GM21717 (cell line): ENCODE results near the gene IGFBP2.

ENCODE experiments used
- ATAC-seq: cut with Tn5 transposase; IDR thresholded peaks from one replicate; pipeline ENCODE4 v1.9.1; 2021; ENCODE audit warnings: mild to moderate bottlenecking, moderate library complexity; ENCODE audit not compliant: unreplicated experiment

Gene IGFBP2

DNA sequence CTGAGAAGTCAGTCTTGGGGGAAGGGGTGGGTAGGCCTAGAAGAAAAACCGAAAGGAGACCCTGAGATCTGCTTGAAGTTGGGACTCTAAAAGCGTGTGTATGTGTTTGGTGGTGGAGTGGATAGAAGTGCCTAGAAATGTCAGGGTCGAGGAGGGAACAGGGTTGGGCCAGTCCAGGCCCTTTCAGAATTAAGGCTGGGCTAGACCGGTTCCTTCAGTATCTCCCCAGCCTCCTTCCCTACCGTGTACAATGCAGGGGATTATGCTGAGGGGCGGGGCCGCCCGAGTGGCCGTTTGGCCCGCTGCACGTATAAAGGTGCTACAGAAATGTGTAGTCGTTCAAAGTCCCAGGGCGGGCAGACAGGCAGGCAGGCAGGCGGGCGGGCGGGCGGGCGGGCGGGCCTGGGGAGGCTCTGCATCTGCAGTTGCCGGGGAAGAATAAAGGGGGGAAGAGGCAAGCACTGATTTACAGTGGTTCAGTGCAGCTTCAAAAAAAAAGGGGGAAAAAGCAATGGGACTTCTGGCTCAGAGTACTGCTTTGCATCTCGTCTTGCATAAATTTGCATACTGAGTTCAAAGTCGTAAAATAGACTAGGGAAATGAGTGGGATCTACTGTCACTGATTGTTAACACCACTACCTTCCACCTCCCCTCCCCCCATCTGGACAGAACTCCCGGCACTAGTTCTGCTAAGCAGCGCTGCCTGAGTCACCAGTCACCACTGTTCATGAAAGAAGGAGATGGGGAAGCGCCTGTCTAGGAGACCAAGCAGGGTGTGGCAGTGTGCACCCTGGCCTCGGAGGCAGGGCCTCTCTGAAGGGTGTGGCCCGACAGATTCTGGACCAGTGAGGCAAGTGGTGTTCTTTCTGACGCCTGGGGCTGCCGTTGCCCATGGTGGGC, 3.6 kb downstream of the IGFBP2 start:
- ATAC-seq: no peak

DNA sequence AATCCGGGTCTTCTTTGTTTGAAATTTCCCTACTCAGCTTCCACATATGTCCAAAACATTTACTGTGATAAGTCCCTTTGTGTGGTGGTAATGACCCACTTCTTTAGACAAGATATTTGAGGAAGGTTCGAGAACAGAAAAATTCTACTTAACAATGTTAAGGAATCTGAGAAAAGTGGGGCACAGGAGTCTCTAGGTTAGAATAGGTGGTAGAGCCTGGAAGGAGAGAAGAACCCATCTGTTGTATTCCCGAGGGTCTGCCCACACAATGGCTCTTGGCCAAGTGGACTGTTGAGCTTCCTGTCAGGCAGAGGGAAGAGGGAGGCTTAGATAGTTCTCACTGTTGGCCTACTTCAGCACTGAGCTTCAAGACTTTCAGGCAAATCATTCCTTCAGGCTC, 4.3 kb downstream of the IGFBP2 start:
- ATAC-seq: no peak

DNA sequence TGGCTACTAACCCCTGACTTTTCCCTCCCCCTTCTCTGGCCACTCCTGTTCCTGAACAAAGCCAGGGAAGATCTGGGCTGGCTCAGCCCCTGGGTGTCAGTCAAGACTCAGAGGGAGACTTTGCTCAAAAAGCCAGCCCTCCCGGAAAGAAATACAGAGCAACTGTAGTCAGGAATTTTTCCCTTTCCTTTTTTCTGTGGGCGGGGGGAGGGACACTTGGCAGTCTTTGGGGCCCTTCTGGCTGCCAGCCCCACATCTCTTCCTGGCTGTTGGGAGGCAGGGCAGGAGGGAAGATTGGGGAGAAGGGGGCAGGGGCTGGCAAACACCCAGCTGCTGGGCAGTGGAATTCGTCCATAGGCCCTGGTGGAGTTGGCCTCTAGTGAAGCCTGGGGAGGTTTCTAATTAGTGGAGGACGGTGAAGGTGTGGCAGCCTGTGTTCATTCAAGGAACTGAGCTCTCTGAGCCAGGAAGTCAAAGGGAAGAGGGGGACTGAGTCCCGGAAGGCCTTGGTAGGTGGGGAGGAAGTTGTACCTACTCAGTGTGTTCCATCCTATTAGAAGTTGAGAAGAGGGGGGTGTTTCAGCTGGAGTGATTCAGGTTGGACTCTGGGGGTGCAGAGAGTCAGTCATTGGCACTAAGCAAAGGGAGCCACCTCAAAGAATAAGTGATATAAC, 10.9 kb downstream of the IGFBP2 start:
- no peak for ATAC-seq

DNA sequence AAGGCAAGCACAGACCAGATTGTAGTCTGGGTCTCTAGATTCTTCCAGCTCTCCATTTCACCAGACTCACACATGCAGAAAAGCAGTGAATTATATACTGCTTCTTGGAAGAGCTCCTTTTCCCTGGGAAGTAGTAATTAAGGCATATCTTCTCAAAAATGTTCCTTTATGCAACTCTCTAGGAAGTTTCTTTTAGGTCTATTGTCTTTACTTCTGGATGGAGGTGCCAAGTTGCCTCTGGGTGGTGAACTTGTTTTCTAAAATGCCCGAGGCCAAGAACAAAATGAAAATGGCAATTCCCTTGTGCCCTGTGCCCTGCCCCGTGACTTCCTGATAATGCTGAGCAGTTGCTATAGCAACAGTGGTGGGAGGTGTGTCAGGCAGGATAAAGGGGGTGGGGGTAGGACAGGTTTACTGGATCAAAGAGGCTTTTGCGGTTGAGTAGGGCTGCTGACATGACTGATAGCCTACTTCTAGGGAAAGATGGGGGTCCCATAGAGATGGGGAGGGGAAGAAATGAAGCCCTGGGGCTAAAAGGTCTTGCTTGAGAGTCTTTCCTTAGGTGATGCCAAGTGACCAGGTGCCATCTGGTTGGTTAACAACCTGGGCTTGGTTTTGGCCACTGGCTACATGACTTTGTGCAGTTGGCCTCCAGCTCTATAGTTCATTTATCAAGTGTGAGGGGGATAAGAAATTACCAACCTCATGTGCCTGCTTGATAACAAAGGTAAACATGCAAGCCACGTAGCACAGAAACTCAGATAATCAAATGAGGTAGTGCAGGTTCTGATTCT, 11.8 kb downstream of the IGFBP2 start:
- no peak for ATAC-seq

DNA sequence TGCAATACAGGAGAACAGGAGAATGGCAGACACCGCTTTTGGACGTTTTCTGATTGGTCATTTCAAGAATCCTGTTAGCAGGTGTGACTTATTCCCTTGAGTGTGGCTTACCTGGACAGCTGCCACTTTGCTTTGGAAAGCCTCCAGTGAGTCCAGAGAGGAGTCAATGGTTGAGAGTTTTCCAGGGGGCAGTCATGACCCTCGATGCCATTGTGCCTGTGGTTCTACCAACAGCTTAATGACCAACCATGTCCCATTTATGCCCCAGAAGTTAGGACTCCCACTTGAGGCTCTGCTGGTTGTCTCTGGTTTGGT, 12.4 kb downstream of the IGFBP2 start:
- ATAC-seq: no peak

DNA sequence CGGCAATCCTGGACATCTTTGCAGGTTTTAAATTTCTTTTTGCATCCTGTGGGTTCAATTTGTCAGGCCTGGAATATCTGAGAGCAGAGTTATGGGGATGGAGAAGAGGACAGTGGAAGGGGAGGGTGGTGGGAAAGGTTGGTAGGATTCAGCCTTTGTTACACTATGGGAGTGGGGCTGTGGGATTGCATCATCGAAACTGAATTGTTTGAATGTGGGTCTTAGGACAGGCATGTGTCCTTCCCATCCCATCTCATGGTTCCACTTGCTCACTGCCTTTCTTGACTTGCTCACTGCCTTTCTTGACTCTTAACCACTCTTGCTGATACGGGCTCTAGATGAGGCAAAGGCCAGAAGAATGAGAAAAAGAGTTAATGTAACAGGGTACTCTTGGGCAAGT, 12.9 kb downstream of the IGFBP2 start:
- ATAC-seq: no peak

DNA sequence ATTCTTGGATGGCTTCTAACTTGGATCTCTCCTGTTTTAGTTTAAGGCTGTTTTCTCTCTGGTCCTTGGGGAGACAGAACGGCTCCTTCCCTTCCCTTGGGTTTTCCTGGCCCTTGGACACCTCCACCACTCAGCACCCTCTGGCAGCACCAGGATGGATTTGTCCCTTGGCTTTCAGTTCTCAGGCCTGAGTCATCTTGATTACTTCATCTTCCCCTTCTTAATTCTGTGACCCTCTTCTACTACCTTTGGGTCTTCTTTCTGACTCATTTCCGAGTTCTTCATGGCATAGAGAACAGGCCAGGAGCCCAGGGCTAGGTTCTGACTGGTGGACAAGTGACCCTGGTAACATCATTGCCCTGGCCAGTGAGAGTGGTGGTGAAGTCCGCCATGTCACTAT, 14.9 kb downstream of the IGFBP2 start:
- no peak for ATAC-seq

DNA sequence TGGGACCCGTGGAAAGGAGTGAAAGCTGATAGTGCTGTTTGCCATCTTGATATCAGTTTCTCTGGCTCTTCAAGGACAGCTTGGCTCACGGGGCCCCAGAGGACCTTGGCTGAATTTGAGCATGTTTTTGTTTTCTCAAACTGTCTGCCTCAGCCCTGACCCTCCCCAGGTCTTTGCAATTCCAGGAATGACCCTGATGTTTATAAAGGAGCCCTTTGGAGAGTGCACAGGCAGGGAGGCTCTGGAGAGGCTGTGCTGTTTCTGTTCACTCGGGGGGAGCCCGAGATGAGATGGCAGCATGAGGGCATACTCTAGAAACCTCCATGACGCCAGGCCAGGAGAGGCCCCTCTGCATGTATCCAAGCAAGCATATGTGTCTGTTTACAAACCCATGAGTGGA, 16.4 kb downstream of the IGFBP2 start:
- ATAC-seq: no peak

DNA sequence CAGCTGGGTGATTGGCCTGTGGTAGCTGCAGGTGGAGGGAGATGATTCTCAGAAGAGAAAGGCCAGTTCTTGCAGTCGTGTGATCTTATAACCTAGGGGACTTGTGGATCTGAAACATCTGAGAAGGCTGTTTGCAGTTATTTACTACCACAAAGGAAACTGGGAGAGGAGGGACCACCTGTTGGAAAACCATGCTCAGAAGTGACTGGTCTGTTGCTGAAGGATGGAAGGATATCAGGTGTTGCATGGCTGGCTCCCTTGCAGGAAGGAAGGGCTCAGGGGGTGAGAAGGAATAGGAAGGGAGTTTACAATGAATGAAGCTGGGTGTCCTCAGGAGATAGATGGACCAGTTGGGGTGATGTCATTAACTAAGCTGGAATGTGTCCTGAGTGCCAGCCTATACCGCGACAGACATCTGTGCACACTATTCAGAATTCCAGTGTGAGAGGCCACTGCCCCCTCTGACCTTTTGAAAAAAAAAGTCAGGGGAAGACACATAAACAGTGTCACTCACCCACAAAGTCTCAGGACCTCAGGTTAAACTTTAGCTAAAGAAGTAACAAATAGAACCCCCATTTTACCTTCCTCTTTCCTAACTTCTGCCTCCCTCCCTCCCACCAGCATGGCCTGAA, 17.5 kb downstream of the IGFBP2 start:
- no peak for ATAC-seq

DNA sequence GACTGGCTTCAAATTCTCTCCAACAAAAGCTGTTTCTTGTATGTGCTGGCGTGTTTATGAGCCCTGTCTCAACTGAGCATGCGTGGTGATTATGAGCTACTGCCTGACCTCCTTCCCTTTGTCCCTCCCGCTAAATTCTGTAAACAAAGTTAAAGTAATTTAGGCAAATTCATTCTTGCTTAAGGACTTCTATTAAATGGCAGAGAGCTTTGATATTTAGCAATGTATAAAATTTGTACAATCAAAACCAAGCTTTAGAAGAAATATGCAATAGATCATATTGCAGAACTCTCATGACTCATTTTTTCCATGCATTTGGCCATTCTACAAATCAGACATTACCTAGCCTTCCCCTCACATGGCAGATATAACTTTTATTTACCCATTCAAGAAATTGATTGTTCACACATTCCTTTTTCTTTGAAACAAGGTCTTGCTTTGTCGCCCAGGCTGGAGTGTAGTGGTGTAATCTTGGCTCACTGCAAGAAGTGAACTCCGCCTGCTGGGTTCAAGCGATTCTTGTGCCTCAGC, 18.2 kb downstream of the IGFBP2 start:
- no peak for ATAC-seq

DNA sequence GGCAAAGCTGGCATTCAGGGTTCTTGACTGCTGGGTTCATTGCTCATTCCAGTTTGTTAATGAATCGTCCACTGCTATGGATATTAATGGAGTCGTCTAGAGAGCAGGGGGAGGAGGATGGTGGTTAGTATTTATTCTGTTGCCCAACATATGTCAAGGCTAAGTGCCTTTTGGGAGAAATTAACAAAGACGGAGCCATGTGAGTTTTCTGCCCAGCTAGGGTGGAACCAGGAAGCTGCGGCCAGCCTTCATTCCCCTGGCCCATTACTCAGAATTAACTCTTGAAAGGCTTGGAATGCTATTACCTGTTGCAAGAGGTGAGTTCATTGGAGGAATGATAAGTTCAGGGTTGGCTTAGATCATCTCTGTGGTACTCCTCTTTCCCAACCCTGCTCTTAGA, 19.3 kb downstream of the IGFBP2 start:
- ATAC-seq: no peak

DNA sequence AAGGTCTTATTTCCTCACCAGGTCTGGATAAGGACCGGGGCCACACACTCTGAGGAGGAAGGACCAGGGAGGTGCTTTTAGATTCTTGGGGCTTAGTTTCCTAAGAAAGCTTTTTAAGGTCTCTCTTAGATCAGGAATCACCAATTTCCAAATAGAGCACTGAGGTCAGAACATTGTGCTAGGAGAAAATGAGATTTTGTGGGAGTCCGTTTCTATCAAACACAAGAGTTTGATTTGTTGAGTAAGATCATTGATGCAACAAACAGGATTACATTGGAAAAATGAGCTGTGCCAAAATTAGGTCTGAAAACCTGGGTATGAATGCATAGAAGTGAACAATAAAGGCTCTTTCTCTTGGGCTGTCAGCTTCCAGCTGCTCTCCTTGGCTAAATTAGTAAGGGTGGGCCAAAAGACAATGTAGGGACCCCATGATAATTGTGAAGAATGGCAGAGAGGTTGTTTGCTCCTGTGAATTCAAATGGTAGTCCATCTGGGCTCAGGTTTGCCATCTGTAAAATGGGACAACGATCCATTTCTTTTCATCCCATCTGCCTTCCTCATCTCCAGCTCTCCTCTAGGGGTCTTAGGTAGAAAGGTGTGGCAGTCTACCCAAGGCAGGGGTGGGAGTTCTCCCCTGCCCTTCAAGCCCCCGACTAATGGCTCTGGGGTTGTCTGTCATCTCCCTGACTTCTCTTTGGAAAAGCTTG, 20.0 kb downstream of the IGFBP2 start:
- no peak for ATAC-seq

DNA sequence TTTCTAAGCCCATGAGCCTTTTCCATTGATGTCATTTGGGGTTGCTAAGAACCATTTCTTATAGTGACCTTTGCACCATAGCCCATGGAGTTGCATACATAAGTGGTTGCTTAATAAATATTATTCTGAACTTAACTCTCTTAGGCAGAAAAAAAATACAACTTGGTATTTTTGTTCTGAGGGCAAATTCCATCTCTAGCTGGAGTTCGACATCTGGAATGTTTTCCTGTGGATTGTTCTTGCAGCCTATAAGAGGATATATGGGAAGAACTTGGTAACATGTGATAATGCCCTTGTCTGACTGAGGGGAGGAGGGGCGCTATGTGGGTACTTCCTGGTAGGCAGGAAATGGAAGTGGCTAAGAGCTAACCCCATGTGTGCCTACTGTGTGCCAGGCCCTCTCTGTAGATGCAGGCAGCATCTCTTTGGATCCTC, 20.7 kb downstream of the IGFBP2 start:
- ATAC-seq: no peak

DNA sequence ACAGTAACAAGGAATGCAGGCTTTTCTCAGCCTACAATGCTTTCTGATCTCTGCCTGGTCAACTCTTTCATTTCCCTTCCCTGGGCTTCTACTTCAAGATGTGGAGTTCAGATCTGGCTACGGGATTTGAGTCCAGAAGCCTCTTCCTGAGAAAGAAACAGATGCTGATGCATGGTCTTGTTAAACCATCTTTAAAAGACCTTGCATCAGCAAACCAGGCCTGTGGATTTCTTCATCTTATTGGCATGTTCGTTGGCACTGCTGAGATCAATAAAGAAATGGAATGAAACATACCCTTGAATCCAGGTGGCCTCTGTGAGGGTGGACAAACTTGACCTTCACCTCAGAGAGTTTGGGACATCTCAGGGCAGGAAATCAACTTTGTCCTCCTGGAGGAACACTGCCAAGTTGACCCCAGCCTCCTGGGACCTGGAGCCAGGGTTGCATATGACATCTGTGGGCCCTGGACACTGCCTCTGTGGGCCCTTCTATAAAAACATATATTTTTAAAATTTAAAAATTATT, 21.4 kb downstream of the IGFBP2 start:
- no peak for ATAC-seq

DNA sequence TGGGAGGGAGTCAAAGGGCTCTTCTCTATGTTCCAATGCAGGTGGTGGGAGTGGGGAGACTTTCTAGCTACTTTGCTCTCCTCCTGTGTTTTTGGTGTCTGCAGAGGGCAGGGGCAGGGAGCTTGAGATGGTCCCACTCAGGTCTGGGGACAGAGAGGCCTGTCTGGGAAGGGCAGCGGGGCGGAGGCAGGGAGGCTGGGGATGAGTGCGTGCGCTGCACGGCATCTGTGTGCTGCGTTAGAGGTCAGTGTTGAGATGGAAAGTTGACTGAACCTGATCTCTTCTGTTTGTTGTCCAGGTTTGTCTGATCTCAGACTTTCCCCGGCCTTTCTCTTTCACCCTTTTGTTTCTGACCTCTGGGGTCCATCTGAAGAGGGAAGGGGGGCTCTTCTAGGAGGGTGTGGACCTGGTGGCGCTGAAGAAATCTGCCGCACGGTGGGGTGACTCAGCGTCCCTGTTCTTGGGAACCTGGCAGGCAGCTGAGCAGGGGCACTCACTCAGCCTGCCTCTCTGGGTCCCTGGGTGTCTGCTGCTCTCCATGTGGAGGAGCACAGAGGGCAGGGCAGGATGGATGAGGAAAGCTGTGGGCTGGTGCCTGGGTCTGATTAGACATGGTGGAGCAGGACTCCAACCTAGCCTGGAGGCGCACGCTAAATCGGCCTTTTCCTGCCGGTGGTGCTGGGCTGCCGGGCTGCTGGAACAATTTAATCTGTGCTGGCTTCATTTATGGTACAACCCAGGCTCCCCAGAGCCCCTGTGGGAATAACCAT, 24.1 kb downstream of the IGFBP2 start:
- ATAC-seq: no peak

DNA sequence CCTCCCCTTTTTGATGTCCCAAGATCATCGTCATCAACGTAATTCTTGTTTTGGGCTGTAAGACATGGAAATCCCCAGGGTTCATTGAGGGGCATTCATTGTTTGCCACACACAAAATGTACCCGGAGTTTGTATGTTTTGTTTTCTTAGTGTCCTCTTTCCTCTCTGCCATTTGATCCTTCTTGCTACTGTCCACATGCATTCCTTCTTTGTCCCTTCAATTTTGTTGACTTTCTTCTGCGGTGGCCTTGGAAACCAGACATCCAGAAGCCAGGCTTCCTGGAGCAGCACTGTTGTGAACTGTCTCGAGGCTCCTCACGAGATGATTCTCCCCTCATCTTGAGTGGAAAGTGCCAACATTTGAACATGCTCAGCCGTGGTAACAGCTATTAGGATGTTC, 24.8 kb downstream of the IGFBP2 start:
- no peak for ATAC-seq

DNA sequence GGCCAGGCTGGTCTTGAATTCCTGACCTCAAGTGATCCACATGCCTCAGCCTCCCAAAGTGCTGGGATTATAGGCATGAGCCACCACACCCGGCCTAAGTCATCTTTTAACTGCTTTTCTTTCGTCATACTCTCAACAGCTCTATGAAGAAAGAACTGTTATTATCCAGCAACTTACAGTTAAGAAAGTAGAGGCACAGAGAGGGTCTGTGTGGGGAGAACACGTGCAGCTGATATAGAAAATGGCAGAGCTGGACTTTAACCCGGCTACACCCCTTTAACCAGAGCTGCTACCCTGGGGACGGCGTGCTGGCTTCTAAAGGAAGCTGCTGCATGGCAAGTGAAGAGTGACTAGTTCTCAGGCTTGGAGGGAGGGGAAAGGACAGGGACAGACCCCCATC, 25.5 kb downstream of the IGFBP2 start:
- ATAC-seq: no peak

DNA sequence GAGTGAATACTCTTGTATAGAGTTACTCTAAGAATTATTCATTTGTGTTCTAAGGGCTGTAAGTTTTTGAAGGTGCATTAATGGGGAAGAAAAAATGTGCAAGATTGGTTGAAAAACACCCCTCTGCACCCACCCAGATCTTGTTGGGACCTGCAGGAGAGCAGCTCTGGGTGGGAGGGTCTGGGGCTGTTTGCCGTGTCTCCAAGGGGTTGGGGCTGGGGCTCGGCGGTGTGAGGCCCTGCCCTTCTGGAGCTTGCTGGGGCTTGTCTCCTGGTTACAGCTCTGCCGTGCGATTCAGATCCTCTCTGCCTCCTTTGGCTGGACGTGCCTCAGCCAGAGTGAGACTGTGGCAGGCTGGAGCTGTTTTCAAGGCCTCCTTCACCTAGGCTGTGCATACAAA, 26.1 kb downstream of the IGFBP2 start:
- ATAC-seq: no peak

DNA sequence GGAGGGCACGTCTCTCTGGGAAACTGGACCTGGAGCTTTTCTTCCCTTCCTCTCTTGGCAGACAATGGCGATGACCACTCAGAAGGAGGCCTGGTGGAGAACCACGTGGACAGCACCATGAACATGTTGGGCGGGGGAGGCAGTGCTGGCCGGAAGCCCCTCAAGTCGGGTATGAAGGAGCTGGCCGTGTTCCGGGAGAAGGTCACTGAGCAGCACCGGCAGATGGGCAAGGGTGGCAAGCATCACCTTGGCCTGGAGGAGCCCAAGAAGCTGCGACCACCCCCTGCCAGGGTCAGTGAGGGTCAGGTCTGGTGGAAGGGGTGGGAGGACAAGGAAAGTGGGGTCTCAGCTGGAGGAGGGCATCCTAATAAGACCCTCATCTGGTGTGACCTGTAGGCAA, 27.3 kb downstream of the IGFBP2 start:
- no peak for ATAC-seq
